ENCODE results near the gene GPR37. TPM values are rescaled to one million over a fixed set of nuclear protein-coding genes. Genes with fewer than 3 reads are reported as not detected.

GPR37 gene, protein sequence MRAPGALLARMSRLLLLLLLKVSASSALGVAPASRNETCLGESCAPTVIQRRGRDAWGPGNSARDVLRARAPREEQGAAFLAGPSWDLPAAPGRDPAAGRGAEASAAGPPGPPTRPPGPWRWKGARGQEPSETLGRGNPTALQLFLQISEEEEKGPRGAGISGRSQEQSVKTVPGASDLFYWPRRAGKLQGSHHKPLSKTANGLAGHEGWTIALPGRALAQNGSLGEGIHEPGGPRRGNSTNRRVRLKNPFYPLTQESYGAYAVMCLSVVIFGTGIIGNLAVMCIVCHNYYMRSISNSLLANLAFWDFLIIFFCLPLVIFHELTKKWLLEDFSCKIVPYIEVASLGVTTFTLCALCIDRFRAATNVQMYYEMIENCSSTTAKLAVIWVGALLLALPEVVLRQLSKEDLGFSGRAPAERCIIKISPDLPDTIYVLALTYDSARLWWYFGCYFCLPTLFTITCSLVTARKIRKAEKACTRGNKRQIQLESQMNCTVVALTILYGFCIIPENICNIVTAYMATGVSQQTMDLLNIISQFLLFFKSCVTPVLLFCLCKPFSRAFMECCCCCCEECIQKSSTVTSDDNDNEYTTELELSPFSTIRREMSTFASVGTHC
- 1.8 and 4.7 TPM in 2 replicates for total RNA-seq

GRCh38 chr7:124765401-124766352 is at the start of gene GPR37:
Gene GPR37, minus strand, starts transcription at chr7:124765792. Its CDS starts 816 bp downstream, at chr7:124764976.

Other genes with a start within 250 kb of the GPR37 start
- 32.6 and 35.2 TPM in 2 replicates for gene POT1, start 164.0 kb upstream of the GPR37 start, total RNA-seq